HepG2 (cell line): ENCODE measurements around the gene GPR17. TPM values are rescaled to one million over a fixed set of nuclear protein-coding genes. Genes with fewer than 3 reads are reported as not detected.

ENCODE experiments used
- ELK4 ChIP-seq: sonication (generic); formaldehyde crosslinking; IDR thresholded peaks from 2 replicates; pipeline ENCODE4 v1.9.0; 2021; ENCODE audit warnings: missing genetic modification reagents, borderline replicate concordance
- FIP1L1 ChIP-seq: fragments of 200-400 bp; formaldehyde crosslinking; IDR thresholded peaks from 2 replicates; pipeline ENCODE4 v1.6.1; 2018; ENCODE audit warnings: low read depth, mild to moderate bottlenecking, low read length, moderate library complexity, borderline replicate concordance; ENCODE audit not compliant: insufficient read depth
- MXI1 ChIP-seq: IDR thresholded peaks from 3 replicates; pipeline ENCODE4 v1.6.1; 2012; ENCODE audit warnings: low read depth, low read length, inconsistent platforms, borderline replicate concordance
- PHF8 ChIP-seq: sonication (generic); formaldehyde crosslinking; IDR thresholded peaks from 2 replicates; pipeline ENCODE4 v1.5.0; 2020; ENCODE audit warnings: missing genetic modification reagents
- PLRG1 ChIP-seq: fragments of 450-650 bp; conservative IDR thresholded peaks from 2 replicates; pipeline ENCODE4 v1.6.1; 2016
- POLR2AphosphoS5 ChIP-seq: IDR thresholded peaks from 2 replicates; pipeline ENCODE4 v1.6.1; 2012; ENCODE audit warnings: low read depth, low read length
- PRDM15 ChIP-seq: sonication (generic); formaldehyde crosslinking; IDR thresholded peaks from 2 replicates; pipeline ENCODE4 v1.4.0; 2020; ENCODE audit warnings: missing genetic modification reagents
- RARA ChIP-seq: IDR thresholded peaks from 2 replicates; pipeline ENCODE4 v1.6.1; 2016; ENCODE audit warnings: missing genetic modification reagents, missing compliant biosample characterization
- TBL1XR1 ChIP-seq: fragments of 150-350 bp; IDR thresholded peaks from 2 replicates; pipeline ENCODE4 v1.6.1; 2014; ENCODE audit warnings: borderline replicate concordance, low read length; ENCODE audit not compliant: partially characterized antibody
- TFE3 ChIP-seq: IDR thresholded peaks from 2 replicates; pipeline ENCODE4 v1.6.1; 2016
- TOPORS ChIP-seq: sonication (generic); formaldehyde crosslinking; IDR thresholded peaks from 2 replicates; pipeline ENCODE4 v1.8.0; 2023; ENCODE audit warnings: mild to moderate bottlenecking, missing genetic modification reagents
- YEATS2 ChIP-seq: sonication (generic); formaldehyde crosslinking; IDR thresholded peaks from 2 replicates; pipeline ENCODE4 v1.4.0; 2020; ENCODE audit warnings: missing genetic modification reagents, borderline replicate concordance
- ZFAT ChIP-seq: sonication (generic); formaldehyde crosslinking; conservative IDR thresholded peaks from 2 replicates; pipeline ENCODE4 v1.8.1; 2023; ENCODE audit warnings: missing genetic modification reagents, inconsistent platforms
- ZNF646 ChIP-seq: sonication (generic); formaldehyde crosslinking; IDR thresholded peaks from 2 replicates; pipeline ENCODE4 v1.9.0; 2021; ENCODE audit warnings: mild to moderate bottlenecking, missing genetic modification reagents
- ZNF816 ChIP-seq: sonication (generic); formaldehyde crosslinking; IDR thresholded peaks from 2 replicates; pipeline ENCODE4 v1.8.0; 2022; ENCODE audit warnings: missing genetic modification reagents, mild to moderate bottlenecking, borderline replicate concordance
- polyA plus RNA-seq, 8 experiments: library from polyadenylated mRNA; depleted of rRNA in 3 of 8; stranded (reverse) in 7 of 8; unstranded in 1 of 8; fragments of >200 nt; fragmentation: Illumina TruSeq in 4 of 8; extraction: Trizol in 4 of 8; gene quantifications; 2 replicates each; pipeline versions ENCODE4 v1.2.1 to v1.2.3, GENCODE V29; 2011 to 2016; ENCODE audit warnings: low read depth in 4 of 8, missing spikeins in 1 of 8, mixed read lengths in 1 of 8; ENCODE audit not compliant: insufficient read depth in 1 of 8
- total RNA-seq, 5 experiments: library from RNA; depleted of rRNA; stranded (reverse); fragments of >200 nt; fragmentation: Illumina TruSeq; extraction: Trizol; gene quantifications; 2 replicates each; pipeline ENCODE4 v1.2.3, GENCODE V29; 2016; ENCODE audit warnings: low read depth in 1 of 5

The GPR17 gene
- total and polyA plus RNA-seq, 2 of the 13 experiments (the other 11 are each of a cell fraction or from before 2014, with no cell fraction given) = not detected

GRCh38 chr2:127640082-127641072 is 5.6 kb upstream of the GPR17 start (continued):
- TF ChIP-seq FIP1L1 (no peak), MXI1 (no peak), PHF8 (peak; percentile 36), ZNF646 (no peak), ZFAT (no peak), POLR2AphosphoS5 (no peak), PLRG1 (no peak), YEATS2 (CRISPR knock-in tag) (no peak), ZNF816 (no peak), RARA (no peak), TOPORS (peak; percentile 45; the same call in 1 of the 2 replicates), TBL1XR1 (no peak), ELK4 (CRISPR knock-in tag) (no peak), TFE3 (CRISPR knock-in tag) (no peak), PRDM15 (CRISPR knock-in tag) (no peak)
